Epithelial cell of alveolus of lung (primary cell): ENCODE results near the gene ANO7. TPM values are rescaled to one million over a fixed set of nuclear protein-coding genes. Genes with fewer than 3 reads are reported as not detected.

Source experiments
- total RNA-seq: library from RNA; depleted of rRNA; stranded (reverse); fragments of >200 nt; gene quantifications from 2 replicates; pipeline ENCODE4 v1.2.1, GENCODE V29; 2015

ANO7 gene
- 1.4 and 1.6 TPM in 2 replicates for total RNA-seq

GRCh38 chr2:241188361-241189092 is at the start of gene ANO7:
Gene ANO7, plus strand, starts transcription at chr2:241188677. Its CDS starts 1,387 bp downstream, at chr2:241190064.

GRCh38 chr2:241148891-241149674 is 39.4 kb upstream of the ANO7 start, which contains the start of gene PASK:
Gene PASK, minus strand, starts transcription at chr2:241149472. Its CDS starts 6,440 bp downstream, at chr2:241143032.

GRCh38 chr2:241149925-241150659 is 38.4 kb upstream of the ANO7 start, which contains the start of gene PPP1R7:
Gene PPP1R7, plus strand, starts transcription at chr2:241150467. Its CDS starts 29 bp downstream, at chr2:241150496.

Other genes starting within 250 kb of the ANO7 start
- 9.7 and 151 TPM in 2 replicates for gene SNED1, start 190.1 kb upstream of the ANO7 start, total RNA-seq
- gene MTERF4, start 86.4 kb upstream of the ANO7 start, total RNA-seq, result 23.4 and 36.2 TPM in 2 replicates
- gene PASK, start 39.2 kb upstream of the ANO7 start, total RNA-seq, result 2.2 and 4.6 TPM in 2 replicates
- 49.8 and 73.3 TPM in 2 replicates for gene PPP1R7, start 38.2 kb upstream of the ANO7 start, total RNA-seq
- gene HDLBP, start 127.0 kb downstream of the ANO7 start, total RNA-seq, result 500 and 635 TPM in 2 replicates
- gene SEPTIN2, start 127.2 kb downstream of the ANO7 start, total RNA-seq, result 328 and 377 TPM in 2 replicates
- gene FARP2, start 167.6 kb downstream of the ANO7 start, total RNA-seq, result 16.8 and 27.8 TPM in 2 replicates